ENCODE measurements around the gene ITGB2.

Gene ITGB2

DNA sequence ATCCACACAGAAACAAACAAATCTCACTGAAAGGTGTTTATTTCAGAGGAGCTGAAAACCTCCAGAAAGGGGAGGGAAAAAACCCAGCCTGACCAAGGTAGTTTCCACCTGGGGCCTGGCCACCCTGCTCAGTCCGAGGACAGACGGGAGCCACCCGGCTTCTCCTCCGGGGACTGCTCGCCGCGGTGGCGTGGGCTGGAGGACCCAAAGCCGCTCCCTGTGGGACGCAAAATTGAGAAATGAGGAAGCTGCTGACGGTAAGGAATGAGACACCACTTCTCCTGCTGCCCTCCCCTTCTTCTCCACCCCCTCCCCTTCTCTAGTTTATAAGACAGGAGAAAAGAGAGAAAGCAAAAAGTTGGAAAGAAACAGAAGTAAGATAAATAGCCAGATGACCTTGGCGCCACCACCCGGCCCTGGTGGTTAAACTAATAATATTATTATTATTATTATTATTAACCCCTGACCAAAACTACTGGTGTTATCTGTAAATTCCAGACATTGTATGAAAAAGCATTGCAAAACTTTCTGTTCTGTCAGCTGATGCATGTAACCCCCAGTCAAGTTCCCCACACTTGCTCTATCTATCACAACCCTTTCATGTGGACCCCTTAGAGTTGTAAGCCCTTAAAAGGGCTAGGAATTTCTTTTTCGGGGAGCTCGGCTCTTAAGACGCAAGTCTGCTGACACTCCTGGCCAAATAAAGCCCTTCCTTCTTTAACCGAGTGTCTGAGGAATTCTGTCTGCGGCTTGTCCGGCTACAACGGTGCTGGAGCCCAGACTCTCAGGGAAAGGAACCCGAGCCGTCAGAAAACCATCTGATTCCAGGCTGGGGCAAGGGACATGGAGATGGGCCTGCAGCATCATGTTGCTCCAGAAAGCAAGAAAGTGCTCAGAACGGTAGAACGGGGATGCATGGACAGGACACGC lies 12.5 kb downstream of the ITGB2 start:
- peak; percentile 18 for DNase-seq

- DNase-seq, result no peak
Measured at GRCh38 chr21:44907225-44907965, 13.3 kb downstream of the ITGB2 start.

- DNase-seq, result no peak
Measured at GRCh38 chr21:44905728-44906090, 15.0 kb downstream of the ITGB2 start.

DNA sequence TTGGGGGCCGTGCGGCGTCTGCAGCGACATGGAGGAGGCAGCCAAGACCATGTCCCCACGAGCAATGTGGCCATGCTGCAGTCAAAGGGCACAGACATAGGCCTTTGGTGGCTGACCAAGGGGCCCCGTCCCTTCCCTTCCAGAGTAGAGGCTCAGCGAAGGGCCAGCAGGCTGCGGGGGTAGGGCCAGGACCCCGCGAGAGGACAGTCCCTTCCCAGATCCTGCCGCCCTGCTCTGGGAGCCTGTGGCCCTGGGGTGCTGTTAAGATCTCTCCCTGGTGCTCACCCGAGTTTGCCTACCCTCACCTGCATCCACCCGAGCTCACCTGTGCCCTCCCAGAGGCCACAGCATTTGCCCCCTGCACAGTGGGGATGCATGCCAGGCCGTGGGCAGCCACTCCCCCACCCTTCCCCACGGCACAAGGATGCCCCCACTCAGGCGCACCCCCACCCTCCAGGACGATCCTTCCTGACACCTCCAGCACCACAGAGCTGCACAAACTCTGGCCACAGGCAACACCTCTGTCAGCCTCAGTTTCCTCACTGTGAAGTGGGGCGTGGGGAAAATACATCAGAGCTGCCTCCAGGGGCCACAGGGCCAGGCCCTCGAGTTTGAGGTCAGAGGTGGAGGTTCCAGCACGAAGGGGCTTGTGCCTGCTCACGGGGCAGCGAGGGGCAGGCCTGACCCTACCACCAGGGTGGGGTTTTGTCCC lies 15.5 kb downstream of the ITGB2 start:
- DNase-seq, result no peak

DNA sequence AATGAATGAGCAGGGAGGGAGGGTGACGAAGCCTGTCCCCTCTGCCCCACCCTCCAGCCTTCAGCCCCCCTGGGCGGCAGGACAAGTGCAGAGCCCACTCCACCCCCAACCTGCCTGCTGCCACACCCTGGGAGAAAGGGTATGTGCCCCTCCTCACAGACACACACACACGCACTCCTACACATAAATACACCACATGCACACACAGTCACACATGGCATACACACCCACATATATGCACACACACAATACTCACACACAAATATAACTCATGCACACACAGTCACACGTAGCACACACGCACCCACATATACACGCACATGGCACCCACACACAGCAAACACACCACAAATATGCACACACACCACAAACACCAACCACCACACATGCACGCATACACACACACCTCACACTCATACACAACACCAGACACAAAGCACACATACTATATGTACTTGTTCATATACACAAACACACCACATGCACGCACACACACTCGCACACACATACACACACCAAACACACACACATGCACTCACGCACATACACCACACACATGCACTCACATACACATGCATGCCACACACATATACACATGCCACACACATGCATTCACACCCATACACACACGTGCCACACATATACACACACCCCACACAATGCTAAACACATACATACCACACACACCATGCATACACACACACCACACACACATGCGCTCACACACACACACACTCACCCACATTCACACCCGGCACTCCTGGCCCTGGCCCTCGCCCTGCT lies 16.4 kb downstream of the ITGB2 start:
- DNase-seq, result no peak

- DNase-seq, result no peak
Measured at GRCh38 chr21:44903689-44904088, 17.0 kb downstream of the ITGB2 start.

DNA sequence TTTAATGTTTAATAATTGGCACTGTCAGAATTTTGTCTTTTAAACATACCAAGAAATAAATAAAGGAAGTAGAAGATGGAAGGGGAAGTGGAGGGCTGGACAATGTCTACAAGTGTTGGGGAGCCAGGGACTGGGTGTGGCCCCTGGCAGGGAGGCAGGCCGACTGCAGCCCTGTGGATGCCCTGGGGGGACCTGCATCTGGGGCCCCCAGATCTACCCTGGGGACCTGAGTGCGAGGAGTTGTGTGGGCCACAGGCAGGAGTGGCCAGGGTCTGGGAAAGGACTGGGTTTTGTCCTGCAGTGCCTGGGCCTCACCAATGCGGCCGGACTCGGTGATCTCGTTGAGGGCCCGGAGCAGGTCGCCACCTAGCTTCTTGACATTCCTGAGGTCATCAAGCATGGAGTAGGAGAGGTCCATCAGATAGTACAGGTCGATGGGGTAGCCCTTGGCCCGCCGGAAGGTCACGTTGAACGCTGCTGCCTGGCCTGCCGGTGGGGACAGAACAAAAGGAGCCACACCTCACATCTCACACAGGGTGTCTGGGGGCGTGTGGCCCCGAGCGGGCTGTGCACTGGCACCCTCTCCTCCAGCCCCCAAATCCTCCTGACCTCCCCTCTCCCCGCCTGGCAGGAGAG lies 17.5 kb downstream of the ITGB2 start:
- no peak for DNase-seq

- DNase-seq, result no peak
Measured at GRCh38 chr21:44902268-44903049, 18.2 kb downstream of the ITGB2 start.

DNA sequence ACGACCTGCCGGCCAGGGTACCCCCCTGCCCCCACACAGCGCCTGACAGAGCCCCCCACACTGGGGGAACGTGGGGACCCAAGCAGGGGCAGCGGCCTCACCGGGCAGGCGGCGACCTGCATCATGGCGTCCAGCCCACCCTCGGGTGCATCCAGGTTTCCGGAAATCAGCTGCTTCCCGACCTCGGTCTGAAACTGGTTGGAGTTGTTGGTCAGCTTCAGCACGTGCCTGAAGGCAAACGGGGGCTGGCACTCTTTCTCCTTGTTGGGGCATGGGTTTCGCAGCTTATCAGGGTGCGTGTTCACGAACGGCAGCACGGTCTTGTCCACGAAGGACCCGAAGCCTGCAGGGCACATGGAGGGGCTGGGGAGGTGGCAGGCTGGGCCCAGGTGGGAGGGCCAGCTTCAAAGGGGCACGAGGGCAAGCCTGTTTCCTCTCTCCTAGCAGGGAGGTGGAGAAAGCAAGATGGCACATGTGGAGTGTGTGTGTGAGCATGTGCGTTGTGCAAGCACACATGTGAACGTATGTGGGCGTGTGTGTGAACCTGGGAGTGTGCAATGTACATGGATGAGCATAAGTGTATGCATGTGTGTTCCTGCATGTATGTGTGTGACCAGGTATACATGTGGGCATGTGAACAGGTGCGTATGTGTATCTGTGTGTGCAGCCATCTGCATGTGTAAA lies 19.2 kb downstream of the ITGB2 start:
- no peak for DNase-seq

DNA sequence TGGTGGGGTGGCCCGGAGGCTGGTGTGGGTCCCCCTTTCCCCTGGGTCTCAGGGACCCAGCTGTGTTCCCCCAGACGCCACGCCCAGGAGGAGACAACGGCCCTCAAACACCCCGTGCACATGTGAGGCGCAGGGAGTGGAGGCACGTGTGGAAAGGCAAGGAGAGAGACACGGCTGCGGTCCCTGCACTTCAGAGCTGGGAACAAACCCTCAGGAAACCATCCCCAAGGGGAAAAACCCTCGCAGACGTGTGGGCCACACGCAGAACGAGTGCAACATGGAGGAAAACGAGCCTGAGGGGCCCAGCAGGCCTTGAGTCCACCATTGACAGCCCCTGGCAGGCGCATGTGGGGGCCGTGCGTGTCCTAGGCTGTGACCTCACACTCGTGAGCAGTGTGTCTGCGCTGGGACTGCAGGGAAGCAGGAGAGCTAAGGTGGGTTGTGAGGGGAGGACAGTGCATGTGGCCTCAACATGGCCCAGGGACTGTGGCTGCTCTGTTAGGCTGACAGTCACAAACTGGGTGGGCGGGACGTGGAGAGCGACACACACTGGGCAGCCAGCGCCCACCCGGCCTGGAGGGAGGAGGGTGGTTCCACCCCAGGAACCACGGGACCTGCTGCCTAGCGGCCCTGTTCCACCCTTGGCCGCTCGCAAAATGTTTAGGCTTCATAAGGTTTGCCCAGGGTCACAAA lies 20.0 kb downstream of the ITGB2 start:
- DNase-seq, result no peak

DNA sequence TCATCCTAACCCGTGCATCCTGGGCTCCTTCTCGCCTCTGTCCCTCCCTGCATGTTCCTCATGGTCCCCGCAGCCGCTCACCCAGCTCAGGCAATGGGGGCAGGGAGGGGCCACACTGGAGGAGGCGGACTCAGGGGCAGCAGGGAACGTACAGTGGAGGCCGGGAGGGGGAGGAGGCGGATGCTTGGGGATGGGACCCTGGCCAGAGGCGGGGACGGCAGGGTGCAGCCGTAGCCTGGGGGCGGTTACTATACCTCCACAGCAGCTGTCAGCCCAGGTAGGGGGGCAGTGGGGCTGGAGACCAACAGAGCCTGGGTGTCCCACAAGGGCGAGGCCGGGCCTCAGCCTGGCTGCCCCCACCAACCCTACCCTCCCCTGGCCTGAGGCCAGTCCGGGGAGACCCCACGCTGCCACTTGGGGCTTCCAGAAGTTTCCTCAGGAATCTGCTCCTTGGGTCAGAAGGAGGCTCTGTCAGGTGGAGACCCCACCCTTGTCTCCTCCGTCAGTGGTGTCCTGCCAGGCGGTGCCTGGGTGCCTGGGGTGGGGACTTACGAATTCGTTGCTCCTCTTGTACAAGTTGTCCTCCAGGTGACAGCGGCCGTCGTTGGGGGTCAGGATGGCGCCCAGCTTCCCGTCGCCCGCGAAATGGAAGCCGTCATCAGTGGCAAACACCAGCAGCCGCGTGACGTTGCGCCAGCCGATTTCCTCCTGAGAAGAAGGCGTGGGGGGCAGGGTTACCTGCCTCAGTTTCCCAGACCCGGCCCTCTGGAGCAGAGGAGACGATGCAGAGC lies 20.7 kb downstream of the ITGB2 start:
- DNase-seq, result no peak

DNA sequence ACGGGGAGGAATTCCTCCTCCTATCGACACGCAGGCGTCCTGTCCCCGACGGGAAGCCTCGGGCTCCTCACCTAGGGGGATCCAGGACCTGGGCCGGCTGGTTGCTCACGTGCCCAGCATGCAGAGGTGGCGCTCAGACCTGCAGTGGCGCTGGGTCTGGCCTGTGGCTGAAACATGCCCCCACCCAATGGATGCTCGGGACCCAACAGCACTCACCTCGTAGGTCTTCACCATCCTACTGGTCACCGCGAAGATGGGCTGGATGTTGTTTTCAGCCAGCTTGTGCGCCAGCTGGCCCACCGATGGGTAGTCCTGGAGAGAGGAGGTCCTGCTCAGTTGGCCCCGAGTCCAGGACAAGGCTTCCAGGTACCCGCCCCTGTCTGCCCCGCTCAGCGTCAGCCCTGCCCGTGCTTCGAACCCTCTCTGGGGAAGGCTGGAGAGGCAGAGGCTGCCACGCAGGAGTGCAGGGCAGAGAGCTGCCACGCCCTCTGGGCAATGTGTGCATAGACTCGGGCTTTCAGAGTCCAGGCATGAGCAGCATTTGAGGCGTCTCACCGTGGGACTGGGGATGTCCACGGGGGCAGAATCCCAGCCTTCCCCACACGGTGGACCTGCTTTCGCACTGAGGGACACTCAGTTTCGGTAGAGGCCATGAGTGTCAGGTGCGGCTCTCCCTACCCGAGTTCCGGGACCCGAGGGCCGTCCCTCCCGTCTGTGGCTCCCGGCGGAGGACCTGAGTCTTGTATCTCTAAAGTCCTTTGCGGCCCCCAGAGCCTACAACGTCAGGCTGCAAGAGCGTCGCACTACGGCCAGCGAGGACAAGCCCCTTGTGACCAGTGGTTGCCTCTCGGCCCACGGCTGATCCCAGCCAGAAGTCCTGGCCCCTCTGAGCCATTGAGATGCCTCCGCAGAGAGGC lies 21.6 kb downstream of the ITGB2 start:
- no peak for DNase-seq

DNA sequence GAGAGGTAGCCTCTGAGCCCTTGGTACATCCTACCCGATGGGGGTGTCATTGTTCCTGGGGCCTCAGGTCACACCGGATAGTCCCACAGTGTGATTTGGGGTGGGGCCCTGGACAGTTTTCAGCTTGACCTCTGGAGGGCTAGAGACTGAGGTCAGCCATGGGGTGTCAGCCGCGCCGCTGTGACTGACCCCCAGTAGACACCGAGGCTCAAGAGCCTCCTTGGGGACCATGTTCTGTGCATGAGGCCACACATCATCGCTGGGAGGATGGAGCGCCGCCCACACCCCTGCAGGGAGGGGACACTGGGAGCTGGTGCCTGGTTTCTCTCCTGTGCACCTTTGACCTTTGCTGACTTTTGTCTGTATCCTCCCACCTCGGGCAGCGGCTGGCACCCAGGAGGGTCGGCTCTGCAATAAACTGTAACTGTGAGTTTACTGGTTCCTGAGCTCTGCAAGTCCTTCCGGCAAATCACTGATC lies 22.6 kb downstream of the ITGB2 start:
- no peak for DNase-seq

DNA sequence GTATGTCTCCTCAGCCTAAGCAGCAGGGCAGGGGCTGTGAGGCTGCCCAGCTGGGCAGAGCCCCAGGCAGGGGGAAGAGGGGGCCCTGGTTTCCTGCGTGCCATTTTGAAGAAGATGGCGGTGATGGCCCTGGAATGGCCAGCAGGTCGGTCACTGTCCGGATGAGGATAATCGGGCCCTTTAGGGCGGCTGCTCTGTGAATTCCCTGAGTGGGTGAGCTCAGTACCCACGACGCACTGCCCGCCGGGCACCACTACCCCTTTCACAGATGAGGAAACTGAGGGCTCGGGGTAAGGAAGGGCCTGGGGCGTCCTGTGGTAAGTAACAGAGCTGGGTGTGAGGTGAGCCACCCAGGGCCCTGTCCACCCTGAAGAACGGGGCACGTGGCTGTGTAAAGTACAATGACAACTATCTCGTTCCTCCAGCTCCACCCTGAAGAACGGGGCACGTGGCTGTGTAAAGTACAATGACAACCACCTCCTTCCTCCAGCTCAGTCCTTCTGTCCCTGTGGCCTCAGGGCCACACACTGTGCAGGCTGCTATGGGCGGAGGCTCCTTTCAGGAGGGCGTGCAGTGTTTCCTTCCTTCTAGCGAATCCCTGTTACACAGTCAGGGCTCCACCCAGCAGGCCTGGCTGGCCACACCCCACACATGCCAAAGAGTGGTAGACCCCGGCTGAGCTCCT lies 23.2 kb downstream of the ITGB2 start:
- DNase-seq, result no peak

DNA sequence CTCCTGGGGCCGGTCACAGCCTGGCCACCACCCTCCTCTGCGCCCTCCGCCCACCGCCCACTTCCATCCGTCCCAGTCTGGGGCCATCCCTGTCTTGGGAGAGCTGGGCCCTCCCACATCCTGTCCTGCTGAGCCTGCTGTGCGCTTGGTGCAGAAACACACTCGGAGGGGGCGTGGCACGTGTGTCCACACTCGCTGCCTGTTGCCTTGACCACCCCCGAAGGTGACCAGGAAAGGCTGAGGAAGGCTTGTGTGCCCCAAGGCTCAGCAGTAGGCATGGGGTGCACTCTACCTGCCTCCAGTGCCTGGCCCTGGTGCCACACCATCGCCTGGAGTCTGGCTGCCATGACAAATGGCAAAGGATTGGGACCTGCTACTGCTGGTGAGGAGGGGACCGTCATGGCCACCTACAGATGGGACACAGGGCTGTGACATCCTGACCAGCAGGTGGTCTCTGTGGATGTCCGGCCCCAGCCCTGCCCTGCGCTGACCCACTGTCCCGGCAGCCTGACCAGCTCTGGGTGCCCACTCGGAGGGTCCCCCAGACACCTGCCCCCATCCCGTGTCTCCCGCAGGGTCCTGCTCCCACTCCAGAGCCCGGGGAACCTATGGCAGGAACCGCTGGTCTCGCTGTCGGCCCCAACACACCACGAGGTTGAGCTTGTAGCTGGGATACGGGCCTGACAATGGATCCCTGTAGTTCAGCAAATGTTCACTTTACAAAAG lies 24.0 kb downstream of the ITGB2 start:
- DNase-seq, result no peak

- no peak for DNase-seq
Measured at GRCh38 chr21:44895859-44896258, 24.8 kb downstream of the ITGB2 start.
